A549 (cell line): ENCODE measurements around the gene SH3RF3.

Source experiments
- ESRRA ChIP-seq: fragments of 150-350 bp; IDR thresholded peaks from 2 replicates; pipeline ENCODE4 v1.6.1; 2014; ENCODE audit warnings: mild to moderate bottlenecking, low read length, borderline replicate concordance
- MAX ChIP-seq: IDR thresholded peaks from 2 replicates; pipeline ENCODE4 v1.6.1; 2012
- PHF8 ChIP-seq: fragments of 200-600 bp; sonication (generic); IDR thresholded peaks from 2 replicates; pipeline ENCODE4 v1.6.1; 2016; ENCODE audit warnings: low read depth, mild to moderate bottlenecking, antibody characterized with exemption, moderate library complexity, borderline replicate concordance
- POLR2A ChIP-seq: IDR thresholded peaks from 2 replicates; pipeline ENCODE4 v1.6.1; 2012; ENCODE audit warnings: mild to moderate bottlenecking, low read length
- RAD21 ChIP-seq, 2 experiments: fragments of >200 bp in 1 of 2; sonication (Bioruptor Twin) in 1 of 2; formaldehyde crosslinking in 1 of 2; IDR thresholded peaks in 1 of 2; conservative IDR thresholded peaks in 1 of 2; 2 replicates in 1 of 2; 3 replicates in 1 of 2; pipeline ENCODE4 v1.6.1; 2012 to 2018; ENCODE audit warnings: inconsistent platforms in 1 of 2
- TF ChIP-seq, protein P1 (sequence below): fragments of >200 bp; sonication (Bioruptor Twin); formaldehyde crosslinking; IDR thresholded peaks from 3 replicates; pipeline ENCODE4 v1.5.1; 2016
- TF ChIP-seq, protein P2 (sequence below): fragments of 200-600 bp; sonication (generic); IDR thresholded peaks from 2 replicates; pipeline ENCODE4 v1.6.1; 2016; ENCODE audit warnings: antibody characterized with exemption, mild to moderate bottlenecking, moderate library complexity

DNA sequence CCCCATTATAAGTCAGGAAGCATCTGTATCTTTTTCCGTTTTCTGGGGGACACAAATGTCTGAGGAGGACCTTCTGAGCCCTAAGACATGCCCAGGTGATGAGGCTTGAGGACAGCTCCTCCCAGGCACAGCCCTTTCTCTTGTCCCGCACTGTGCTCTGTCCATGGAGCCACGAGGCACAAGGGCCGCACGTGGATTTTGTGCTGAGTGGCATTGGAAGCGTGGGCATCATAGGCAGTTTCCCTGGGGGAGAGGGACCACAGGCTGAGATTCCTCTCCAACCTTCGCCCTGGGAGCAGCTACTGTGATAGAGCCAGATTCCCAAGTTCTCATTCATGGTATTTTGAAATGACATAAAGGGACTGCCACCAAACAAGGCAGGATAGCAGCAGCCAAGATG, 139.9 kb downstream of the SH3RF3 start:
- TF ChIP-seq, protein P1, sequence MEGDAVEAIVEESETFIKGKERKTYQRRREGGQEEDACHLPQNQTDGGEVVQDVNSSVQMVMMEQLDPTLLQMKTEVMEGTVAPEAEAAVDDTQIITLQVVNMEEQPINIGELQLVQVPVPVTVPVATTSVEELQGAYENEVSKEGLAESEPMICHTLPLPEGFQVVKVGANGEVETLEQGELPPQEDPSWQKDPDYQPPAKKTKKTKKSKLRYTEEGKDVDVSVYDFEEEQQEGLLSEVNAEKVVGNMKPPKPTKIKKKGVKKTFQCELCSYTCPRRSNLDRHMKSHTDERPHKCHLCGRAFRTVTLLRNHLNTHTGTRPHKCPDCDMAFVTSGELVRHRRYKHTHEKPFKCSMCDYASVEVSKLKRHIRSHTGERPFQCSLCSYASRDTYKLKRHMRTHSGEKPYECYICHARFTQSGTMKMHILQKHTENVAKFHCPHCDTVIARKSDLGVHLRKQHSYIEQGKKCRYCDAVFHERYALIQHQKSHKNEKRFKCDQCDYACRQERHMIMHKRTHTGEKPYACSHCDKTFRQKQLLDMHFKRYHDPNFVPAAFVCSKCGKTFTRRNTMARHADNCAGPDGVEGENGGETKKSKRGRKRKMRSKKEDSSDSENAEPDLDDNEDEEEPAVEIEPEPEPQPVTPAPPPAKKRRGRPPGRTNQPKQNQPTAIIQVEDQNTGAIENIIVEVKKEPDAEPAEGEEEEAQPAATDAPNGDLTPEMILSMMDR, result no peak
- TF ChIP-seq, protein P2, sequence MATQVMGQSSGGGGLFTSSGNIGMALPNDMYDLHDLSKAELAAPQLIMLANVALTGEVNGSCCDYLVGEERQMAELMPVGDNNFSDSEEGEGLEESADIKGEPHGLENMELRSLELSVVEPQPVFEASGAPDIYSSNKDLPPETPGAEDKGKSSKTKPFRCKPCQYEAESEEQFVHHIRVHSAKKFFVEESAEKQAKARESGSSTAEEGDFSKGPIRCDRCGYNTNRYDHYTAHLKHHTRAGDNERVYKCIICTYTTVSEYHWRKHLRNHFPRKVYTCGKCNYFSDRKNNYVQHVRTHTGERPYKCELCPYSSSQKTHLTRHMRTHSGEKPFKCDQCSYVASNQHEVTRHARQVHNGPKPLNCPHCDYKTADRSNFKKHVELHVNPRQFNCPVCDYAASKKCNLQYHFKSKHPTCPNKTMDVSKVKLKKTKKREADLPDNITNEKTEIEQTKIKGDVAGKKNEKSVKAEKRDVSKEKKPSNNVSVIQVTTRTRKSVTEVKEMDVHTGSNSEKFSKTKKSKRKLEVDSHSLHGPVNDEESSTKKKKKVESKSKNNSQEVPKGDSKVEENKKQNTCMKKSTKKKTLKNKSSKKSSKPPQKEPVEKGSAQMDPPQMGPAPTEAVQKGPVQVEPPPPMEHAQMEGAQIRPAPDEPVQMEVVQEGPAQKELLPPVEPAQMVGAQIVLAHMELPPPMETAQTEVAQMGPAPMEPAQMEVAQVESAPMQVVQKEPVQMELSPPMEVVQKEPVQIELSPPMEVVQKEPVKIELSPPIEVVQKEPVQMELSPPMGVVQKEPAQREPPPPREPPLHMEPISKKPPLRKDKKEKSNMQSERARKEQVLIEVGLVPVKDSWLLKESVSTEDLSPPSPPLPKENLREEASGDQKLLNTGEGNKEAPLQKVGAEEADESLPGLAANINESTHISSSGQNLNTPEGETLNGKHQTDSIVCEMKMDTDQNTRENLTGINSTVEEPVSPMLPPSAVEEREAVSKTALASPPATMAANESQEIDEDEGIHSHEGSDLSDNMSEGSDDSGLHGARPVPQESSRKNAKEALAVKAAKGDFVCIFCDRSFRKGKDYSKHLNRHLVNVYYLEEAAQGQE, result no peak
- TF ChIP-seq MAX, result no peak
- no peak for TF ChIP-seq PHF8
- no peak for TF ChIP-seq POLR2A
- TF ChIP-seq ESRRA, result no peak
- no peak for TF ChIP-seq RAD21 (conservative IDR thresholded peaks at IDR 0.05 in 1 of 2, IDR thresholded peaks at IDR 0.05 in 1 of 2)
